Neutrophil (primary cell): ENCODE results near the gene C1orf167.
A peak's percentile ranks its signal among the peaks of the same experiment; 100 is the strongest.

Experiments used
- H3K27ac ChIP-seq: fragments of 200-600 bp; sonication (generic); 2 replicates; pipeline ENCODE4 v1.5.1; 2016; ENCODE audit warnings: mild to moderate bottlenecking, moderate library complexity
- H3K27me3 ChIP-seq: fragments of 200-600 bp; sonication (generic); 2 replicates; pipeline ENCODE4 v1.6.0; 2016; ENCODE audit warnings: mild to moderate bottlenecking
- H3K36me3 ChIP-seq: fragments of 200-600 bp; sonication (generic); 2 replicates; pipeline ENCODE4 v1.5.1; 2017
- H3K4me1 ChIP-seq, 2 experiments: fragments of 200-600 bp in 1 of 2; sonication (generic) in 1 of 2; 1 replicate in 1 of 2; 2 replicates in 1 of 2; pipeline versions ENCODE4 v1.5.1 to v1.6.1; 2013 to 2016; ENCODE audit warnings: low read depth in 1 of 2, low read length in 1 of 2, mild to moderate bottlenecking in 1 of 2, moderate library complexity in 1 of 2; ENCODE audit not compliant: control insufficient read depth in 1 of 2, insufficient read depth in 1 of 2
- H3K4me3 ChIP-seq, 2 experiments: fragments of 200-600 bp in 1 of 2; sonication (generic) in 1 of 2; 1 replicate in 1 of 2; 2 replicates in 1 of 2; pipeline ENCODE4 v1.5.1; 2013 to 2016; ENCODE audit warnings: low read depth in 1 of 2, low read length in 1 of 2, mild to moderate bottlenecking in 1 of 2, moderate library complexity in 1 of 2
- H3K9me3 ChIP-seq: fragments of 200-600 bp; sonication (generic); 2 replicates; pipeline ENCODE4 v1.5.1; 2016
- TF ChIP-seq, protein P1 (sequence below): fragments of 200-600 bp; sonication (generic); IDR thresholded peaks from 2 replicates; pipeline ENCODE4 v1.5.1; 2016; ENCODE audit warnings: antibody characterized with exemption

C1orf167 gene

DNA sequence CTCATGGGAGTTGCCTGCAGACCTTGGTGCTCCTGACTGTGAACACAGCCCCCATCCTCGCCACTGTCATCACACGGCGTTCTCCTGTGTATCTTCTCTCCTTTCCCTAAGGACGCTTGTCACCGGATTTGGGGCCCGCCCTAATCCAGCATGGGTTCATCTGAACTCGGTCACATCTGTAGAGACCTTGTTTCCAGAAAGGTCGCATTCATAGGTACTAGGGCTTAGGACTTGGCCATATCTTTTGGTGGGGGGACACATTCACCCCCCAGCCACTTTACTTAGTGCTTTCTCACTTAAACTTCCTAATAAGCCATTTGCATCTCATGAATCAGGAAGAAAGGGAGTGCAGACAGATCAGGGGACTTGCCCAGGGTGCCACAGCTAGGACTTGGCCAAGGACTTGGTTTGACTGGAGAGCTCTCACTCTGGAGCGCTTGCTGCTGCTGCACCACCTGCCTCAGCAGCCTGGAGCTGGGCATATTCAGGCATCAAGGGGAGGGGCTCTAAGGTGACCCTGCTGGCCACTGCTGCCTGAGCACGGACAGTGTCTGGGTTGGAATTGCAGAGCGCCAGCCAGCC lies 75.9 kb downstream of the C1orf167 start:
- Histone ChIP-seq H3K36me3 (peaks cover 81% of the 10 kb centered on the region), H3K27ac (no peak overlapping the region), H3K4me3 (no peak overlapping the region), H3K9me3 (no peaks in the 10 kb centered on the region), H3K27me3 (no peaks in the 10 kb centered on the region), H3K4me1 (peaks cover 11 to 12% of the 10 kb centered on the region in 2 experiments)
- TF ChIP-seq, protein P1, sequence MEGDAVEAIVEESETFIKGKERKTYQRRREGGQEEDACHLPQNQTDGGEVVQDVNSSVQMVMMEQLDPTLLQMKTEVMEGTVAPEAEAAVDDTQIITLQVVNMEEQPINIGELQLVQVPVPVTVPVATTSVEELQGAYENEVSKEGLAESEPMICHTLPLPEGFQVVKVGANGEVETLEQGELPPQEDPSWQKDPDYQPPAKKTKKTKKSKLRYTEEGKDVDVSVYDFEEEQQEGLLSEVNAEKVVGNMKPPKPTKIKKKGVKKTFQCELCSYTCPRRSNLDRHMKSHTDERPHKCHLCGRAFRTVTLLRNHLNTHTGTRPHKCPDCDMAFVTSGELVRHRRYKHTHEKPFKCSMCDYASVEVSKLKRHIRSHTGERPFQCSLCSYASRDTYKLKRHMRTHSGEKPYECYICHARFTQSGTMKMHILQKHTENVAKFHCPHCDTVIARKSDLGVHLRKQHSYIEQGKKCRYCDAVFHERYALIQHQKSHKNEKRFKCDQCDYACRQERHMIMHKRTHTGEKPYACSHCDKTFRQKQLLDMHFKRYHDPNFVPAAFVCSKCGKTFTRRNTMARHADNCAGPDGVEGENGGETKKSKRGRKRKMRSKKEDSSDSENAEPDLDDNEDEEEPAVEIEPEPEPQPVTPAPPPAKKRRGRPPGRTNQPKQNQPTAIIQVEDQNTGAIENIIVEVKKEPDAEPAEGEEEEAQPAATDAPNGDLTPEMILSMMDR: no peak

DNA sequence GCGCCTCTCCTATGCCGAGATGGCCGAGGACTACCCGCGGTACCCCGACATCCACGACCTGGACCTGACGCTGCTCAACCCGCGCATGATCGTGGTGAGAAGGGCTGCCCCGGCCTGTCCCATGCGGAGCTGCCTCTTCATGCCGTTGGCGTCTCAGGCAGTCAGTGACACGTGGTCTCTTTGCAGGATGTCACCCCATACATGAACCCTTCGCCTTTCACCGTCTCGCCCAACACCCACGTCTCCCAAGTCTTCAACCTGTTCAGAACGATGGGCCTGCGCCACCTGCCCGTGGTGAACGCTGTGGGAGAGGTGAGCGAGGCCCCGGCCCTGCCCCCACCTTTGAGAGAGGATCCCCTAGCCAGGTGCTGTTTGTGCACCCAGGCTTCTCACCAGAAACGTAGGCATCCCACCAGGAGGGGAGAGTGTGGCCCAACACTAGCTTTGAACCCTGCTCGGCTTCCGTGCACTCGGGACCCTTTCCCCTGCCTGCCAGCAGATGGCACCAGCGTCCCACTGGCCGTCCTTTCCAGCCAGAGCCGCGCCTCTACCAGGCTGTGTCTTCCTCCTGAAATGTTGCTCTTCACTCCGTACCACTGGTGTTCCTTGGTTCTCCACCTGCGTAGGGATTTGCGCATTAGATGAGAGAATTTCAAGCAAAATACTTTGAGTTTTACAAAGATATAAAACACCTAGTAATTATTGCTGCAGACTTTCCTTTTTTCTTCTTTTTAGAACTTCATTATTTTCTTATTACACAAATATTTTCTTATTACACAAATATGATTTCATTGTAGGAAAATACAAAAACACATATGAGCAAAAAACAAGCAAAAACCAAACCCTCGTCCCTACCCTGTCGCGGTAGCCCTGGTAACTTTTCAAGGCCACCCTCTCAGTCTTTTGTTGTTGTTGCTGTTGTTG lies 76.6 kb downstream of the C1orf167 start:
- TF ChIP-seq, protein P1: peak; percentile 92
- H3K27ac ChIP-seq: no peak overlapping the region
- H3K36me3 ChIP-seq: peaks cover 74% of the 10 kb centered on the region
- peaks cover 19% of the 10 kb centered on the region in 2 experiments for H3K4me1 ChIP-seq
- no peaks in the 10 kb centered on the region for H3K27me3 ChIP-seq
- no peak overlapping the region for H3K4me3 ChIP-seq
- H3K9me3 ChIP-seq: no peaks in the 10 kb centered on the region
